Measurements from ENCODE around the gene PPP1R1C.
"Not testable (repeated sequence)": the region's sequence is repeated elsewhere in the genome, so short reads cannot be mapped to it uniquely, and the experiment has no call there.

PPP1R1C gene

DNA sequence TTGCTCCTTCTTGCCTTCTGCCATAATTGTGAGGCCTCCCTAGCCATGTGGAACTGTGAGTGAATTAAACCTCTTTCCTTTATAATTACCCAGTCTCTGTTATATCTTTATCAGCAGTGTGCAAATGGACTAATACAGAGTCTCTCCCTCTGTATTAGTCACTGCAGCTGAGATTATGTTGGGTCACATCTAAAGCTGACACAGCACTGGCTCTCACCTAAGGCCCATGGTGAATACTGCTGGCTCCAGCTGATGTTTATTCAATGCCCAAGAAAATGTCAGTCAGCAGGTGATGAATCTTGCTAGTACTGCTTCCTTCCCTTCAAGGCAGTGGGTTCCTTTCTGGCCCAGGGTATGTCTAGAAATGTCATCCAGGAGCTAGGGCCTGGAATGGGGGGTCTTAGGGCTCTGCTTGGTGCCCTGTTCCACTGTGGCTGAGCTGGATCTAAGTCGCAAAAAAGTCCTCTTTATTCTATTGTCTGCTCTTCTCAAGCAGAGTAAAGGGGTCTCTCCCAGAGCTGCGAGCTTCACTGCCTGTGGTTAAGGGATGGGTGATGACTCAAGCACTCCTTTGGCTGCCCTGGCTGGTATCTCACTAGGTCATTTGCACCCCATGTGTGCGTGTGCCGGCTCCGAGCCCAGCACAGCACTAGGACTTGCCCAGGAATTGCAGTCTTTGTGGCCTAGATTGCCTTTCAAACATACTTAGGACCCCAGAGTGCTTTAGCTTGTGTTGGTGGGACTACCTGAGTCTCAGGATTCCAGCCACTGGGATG is 29.9 kb downstream of the PPP1R1C start:
- peak; percentile 37 for DNase-seq (ENCODE audit: low read depth)

DNA sequence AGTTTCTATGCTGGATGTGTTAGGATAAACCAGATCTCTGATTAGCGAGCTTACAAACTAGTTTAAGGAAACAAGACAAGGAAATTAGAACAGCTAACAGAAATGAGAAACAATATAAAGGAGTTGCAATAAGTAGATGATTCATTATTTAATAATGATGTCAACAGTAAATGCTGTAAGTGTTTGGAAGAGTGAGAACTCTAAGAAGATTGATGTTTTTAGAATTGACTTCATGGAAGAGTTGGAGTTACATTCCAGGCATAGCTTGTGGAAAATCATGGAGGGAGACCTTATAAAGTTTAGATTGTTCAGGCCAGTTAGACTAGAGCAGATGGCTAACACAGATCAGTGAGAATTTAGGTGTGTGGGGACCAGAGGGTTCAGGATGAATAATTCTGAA is 32.6 kb downstream of the PPP1R1C start:
- peak; percentile 12 for DNase-seq (ENCODE audit: low read depth)

DNA sequence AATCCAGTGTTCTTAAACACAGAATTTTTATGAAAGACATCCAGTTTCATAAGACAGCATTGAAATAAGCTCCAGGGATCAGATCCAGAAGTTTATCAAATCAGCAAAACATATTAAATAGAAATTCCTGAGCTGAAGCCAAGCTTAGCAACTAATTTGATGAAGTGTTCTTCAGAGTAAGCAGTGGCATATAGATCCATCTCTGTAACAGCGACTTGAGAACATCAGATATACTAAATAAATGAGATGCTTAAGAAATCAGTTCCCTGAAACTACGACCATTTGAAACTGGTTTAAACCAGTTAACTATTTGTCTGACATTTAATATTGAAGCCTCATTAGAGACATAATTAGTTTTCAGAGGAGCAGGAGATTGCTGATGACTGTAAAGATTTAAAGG is 34.1 kb downstream of the PPP1R1C start:
- no peak for DNase-seq (ENCODE audit: low read depth)

DNA sequence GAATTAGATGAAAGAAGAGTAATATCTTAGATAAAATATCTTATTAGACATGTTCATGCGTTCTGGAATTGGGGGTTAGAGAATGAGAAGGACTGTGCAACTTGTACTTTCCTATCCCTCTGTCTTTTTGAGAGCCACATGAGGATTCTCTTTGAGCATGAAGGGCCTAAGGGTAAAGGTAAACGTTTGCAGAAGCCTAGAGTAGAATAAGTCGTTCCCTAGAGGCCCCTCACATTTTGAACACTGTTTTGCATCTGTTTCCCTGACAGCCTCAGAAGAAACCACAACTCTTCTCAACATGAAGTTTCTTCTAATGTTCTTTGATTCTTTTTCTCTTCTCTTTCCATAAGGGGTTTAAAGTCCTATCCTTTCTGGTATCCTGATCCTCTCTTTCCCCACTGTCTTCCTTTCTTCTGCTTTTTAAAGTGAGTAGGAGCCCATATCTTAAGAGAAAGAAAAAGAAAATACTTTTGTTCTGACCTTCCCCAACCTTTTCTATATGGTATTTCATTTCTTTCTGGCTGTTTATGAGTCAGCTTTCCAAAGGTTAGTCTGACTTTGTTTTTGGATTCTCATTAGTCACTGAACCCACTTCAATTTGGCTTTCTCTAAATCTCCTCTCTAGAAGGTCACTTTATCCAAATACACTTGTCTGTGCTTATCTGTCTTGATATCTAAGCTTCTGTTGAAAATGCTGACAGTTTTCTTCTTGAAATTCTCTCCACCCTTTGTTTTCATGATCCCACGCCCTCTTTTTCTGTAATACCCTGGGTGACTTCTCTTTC is 34.8 kb downstream of the PPP1R1C start:
- DNase-seq (ENCODE audit: low read depth), result peak; percentile 37

DNA sequence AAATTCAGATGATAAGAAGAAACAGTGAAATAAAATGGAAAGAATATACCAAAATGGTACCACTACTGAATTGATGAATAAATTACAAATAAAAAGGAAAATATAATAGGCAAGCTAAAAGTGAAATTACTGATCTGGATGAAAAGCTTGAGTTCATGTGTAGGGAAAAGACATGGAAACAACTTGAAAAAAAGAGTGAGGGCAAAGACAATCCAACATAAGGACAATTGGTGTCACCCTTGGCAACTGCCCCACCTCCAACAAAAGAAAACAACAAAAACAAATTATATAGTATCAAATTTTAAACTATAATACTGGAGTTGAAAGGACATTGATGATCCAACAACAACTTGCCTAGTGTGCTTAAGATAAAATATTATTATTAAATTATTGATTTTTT is 37.6 kb downstream of the PPP1R1C start:
- no peak for DNase-seq (ENCODE audit: low read depth)

DNA sequence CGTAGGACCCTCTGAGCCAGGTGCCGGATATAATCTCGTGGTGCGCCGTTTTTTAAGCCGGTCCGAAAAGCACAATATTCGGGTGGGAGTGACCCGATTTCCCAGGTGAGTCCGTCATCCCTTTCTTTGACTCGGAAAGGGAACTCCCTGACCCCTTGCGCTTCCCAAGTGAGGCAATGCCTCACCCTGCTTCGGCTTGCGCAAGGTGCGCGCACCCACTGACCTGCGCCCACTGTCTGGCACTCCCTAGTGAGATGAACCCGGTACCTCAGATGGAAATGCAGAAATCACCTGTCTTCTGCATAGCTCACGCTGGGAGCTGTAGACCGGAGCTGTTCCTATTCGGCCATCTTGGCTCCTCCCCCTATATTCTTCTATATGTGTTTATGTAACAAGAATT is 45.2 kb downstream of the PPP1R1C start:
- DNase-seq (ENCODE audit: low read depth), result not testable (repeated sequence)

DNA sequence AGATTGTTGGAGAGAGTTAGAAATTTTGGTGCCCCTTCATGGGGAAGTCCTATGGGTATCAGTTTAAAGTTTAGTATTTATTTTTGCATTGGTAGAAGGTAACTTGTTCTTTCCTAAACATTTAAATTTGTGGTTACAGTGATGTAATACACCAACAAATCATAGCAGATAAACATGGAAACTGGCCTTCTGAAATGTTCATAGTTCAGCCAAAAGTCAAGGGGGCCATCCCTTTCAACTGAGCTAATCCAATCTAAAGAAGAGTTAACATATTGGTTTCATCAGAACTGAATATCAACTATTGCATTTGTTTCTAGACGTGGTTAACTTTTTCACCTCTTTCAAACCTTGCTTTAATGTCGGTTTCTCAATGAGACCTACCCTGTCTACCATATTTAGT is 46.3 kb downstream of the PPP1R1C start:
- DNase-seq (ENCODE audit: low read depth), result no peak

DNA sequence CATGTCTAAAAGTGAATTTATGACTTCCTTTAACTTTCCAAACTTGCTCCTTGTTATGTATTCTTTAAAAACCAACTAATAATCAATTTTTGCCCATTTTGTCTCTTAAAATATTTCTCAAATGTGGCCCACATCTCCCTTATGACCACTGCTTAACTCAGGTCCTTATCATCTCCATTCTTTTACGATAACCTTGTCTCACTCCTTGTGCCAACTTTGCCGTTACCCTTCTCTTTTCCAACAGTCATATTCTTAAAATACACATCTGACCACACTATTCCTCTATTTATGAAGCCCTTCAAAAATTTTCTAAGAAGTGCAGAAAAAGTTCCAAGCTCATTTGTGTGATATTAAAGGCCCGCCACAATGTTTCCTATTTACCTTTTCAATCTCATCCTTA is 47.8 kb downstream of the PPP1R1C start:
- DNase-seq (ENCODE audit: low read depth), result no peak

DNA sequence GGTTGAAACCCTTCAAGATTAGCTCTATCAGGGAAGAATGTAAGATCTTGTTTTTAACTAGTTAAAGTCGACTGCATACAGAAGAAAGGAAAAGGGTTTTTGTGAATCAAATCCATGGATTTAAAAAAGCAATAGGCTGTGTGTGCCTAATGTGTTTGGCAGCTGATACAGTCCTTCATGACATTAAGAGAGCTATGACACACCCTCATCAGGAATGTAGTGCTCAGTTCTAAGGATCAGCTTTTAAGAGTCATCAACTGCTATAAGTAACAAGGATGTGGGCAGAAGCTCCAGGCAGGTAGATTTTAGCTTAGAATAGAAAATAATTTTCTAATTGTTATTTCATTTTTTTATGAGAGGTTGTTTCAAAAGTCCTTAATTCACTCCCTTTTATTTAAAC is 52.9 kb downstream of the PPP1R1C start:
- peak; percentile 82 for DNase-seq (ENCODE audit: low read depth)

DNA sequence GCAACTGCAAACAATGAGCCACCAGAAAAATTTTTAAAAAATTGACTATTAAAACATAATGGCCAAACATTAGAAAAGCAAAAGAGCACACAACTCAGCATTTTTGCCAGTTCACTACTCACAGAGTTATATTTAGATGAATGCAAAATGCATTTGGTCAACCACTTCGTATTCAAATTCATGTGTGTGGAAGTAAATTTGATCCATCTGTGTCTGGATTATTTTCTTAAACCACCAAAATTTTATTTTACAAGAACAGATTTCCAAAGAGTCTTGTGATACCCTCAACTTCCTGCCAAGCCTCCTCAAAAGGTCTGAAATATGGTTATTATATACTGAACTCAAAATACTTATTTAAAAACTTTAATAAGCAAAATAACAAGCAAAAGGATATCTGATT is 57.4 kb downstream of the PPP1R1C start:
- DNase-seq (ENCODE audit: low read depth), result no peak

DNA sequence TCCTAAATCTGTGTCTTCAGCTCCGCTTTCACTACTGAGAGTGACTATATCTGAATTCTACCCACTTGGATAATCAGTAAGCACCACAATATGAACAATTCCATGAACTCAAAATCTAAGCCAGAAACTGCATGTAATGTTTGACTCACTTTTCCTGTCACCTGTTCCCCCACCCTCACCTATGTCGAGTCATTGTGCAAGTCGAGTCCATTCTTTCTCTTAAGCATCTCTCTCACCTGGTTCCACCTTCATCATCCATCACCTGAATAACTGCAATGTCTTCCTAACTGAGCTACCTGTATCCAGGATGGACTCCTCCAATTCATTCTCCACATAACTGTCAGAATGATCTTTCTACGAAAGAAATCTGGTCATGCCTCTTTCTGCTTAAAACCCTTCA is 58.2 kb downstream of the PPP1R1C start:
- DNase-seq (ENCODE audit: low read depth), result no peak

DNA sequence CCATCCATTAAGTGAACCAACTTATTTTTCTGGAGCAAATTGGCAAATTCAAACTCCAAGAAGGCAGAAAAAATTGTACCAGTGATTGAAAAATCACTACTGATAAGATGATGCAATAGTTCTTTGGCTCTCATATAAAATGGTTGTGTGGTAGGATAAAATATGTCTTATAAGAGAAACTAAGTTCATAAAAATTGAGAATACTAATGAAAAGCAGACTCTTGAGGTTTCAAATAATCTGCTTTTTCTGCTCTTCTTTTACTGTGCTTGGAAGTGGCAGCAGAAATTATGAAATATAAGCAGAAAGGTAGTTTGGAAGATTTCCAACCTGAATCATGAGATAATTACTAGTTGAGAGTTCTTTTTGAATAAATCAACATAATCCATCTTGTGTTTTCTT is 61.9 kb downstream of the PPP1R1C start:
- DNase-seq (ENCODE audit: low read depth), result no peak

DNA sequence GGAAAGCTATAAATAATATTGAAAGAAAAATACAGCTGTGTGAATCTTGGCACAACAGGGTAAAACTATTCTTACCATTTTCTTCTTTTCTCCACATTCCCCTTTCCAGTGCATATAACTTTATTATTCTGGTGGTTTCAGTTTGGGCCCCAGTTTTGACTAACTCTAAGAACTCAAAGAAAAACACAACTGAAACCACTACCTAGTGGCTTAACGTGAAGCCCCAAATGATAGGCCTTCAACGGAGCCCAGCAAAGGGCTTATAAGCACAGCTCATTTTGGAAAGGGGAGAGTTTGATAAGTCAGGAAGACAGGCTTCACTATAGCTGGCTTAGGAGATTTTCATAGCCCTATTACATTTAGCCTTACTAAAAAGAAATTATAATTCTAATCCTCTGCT is 62.4 kb downstream of the PPP1R1C start:
- DNase-seq (ENCODE audit: low read depth), result no peak

DNA sequence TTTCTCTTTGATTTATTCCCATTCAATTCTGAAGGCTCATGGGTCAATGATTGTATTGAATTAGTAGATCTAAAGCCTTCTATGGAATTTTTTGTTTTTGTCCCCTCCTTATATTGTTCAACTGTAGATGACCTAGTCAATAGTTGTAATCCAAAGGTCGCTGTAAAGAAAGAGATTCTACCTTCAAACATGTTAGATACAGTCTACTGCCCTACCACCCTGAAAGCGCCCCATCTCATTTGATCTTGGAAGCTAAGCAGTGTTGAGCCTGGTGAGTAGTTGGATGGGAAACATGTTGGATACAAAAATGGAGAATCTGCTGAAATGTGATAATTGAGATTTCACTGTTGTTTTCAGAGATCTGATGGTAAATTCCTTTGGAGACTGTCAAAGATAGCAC is 63.0 kb downstream of the PPP1R1C start:
- DNase-seq (ENCODE audit: low read depth), result no peak

DNA sequence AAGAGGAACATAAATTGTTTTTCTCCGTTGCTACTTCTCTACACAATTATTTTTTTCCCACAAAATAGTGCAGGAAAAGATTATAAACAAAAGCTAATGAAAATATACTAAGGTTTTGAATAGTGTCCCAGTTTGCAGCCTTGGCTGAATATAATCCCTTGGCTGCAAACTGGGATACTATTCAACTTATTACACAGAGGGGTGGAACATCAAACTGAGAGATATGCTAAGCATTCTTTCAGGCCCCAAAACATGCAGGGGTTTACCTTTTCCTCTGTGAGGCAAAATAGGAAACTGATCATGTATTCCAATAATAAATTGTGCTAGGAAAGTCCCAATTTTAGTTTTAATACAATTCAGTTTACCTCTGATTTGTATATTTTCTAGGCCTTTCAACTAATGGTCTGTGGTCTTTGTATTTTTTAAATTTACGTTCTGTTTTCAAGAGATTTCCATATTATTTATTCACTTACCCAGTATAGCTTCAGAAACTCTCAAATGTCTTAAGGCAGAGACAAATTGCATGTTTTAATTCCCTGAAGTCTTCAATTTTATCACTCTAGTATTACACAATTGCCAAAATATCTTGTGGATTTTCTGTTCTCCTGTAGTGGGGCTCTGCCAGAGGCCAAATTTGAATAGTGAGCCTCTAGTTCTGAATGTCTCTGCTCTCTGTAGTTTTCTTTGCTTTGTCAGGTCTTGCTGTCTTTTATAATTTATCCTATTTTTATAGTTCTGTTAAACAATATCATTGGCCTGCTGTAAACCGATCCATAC is 63.9 kb downstream of the PPP1R1C start:
- DNase-seq (ENCODE audit: low read depth), result no peak

DNA sequence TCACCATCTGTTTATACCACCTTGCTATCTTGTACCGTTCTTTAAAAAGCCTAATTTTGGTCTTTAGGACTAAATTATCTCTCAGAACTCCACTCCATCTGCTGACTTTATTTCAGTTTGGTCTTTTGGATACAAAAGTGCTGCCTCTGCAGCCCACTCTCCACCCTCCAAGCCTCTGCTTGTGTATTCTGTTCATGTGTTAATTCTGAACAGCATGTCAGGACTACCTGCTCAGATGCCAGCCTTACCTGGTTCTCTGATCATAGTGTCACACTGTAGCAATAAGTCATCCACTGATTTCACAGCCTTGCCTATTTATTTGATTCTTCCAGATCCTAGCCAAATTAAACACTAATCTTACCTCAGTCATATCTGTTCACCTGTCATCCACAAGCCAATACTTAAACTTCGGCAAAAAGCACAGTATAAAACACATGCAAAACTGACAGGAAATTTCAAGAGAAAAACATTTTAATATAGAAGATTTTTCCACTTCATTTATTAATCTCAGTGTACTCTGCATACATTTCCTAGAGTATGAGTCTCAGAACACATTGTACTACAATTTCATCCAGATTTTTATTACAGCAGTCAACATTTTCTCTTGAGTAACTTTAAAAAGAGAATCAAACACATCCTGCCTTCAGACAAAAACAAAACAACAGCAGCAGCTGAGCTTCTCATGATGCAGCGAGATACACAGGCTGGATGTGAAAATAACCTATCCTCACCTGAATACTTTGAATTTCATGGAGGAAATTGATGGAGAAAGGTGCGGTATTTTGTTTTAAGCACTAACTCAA is 64.9 kb downstream of the PPP1R1C start:
- DNase-seq (ENCODE audit: low read depth), result no peak

DNA sequence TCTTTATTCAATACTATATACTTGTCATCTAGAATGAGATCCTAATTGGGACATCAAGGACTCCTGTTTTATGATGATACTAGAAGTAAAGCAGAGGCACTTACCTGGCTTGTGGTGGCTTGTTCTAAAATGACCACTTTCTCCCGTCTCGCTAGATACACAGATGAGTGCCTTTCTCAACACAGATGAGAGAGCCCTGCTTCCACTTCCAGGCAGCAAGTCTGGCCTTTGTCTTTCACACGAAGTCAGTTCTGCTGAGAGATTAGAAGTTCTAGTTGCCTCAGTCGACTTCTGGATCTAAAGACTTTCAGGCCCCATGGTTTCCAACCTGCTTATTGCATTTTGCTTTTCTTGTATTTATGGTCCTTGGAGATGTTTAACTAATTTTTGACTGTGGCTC is 70.3 kb downstream of the PPP1R1C start:
- no peak for DNase-seq (ENCODE audit: low read depth)

DNA sequence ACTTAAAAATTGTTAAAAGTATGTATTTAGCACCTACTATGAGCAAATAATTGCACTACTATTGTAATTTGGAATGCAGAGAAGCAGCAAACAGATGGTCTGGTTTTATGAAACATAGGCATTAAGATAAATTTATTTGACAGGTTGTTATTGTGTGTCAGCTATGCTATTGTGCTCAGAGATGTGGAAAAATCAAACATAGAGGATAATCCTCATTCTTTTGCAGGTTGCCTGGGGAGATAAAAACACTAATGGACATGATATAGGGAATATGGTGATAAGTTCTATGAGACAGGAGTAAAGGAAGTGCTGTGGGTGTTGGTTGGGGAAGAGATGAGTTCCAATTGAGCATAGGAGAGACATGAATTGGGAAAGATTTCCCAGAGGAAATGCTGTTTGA is 71.3 kb downstream of the PPP1R1C start:
- DNase-seq (ENCODE audit: low read depth), result no peak

DNA sequence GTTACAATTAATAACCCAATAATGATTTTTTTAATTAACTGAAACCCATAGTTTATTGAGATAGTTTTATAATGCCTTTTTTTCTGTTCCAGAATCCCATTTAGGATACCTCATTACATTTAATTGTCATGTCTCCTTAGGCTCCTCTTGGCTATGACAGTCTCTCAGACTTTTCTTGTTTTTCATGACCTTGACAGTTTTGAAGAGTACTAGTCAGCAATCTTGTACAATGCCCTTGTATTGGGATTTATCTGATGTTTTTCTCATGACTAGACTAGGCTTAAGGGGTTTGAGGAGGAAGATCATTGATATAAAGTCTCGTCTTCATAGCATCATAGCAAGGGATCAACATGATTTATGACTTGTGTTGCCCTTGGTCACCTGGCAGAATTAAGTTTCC is 72.4 kb downstream of the PPP1R1C start:
- DNase-seq (ENCODE audit: low read depth), result no peak

DNA sequence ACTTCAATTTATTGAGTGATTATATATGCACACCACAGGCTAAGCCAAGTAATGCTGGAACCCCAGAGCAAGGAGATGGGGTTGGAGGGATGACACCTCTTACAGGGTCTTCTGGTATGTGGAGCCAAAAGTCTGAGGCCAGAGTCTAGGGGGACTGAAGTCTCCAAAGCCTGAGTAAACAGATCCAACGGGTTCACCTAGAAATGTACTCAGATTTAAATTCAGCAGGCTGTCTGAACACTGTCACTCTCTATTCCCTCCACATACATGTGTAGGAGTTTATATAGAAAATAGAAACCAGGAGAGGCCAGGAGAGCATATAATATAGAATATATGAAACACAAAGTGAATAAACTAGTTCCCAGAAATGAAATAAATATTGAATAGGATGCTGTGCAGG is 76.1 kb downstream of the PPP1R1C start:
- no peak for DNase-seq (ENCODE audit: low read depth)

DNA sequence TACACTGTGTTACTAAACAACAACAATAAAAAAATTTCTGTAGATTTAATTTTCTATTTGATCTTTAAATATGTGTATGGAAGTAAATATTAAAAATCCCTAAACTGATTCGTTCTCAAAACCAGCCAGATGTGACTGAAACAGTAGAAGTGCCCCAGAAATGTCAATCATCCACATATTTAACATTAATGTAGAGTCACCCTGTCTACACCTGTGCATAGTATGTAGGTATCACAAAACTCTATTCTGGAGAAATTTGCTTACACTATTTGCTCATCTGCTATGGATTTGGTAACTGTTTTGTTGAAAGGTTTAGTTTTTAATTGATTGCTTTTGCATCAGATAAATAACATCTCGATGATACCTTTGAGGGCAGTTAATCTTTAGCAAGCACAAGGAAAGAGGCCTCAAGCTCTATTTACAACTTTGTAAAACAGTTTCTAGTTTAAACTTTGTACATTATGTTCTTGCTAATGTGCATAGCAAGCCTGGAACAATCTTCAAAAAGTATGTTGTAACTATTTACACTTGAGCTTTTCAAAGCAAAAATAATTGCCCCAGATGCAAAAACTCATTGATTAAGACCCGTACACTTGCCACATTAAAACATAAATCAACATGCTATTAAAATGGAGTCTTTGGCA is 76.8 kb downstream of the PPP1R1C start:
- no peak for DNase-seq (ENCODE audit: low read depth)
